ENCODE measurements around the gene TMEM244.

- TF ChIP-seq CTCF (IDR thresholded peaks at IDR 0.05): no peak
- no peak for TF ChIP-seq POLR2A (IDR thresholded peaks at IDR 0.05)
These were observed 69.1 kb downstream of the TMEM244 start for GRCh38 chr6:129792049-129792448.

Data from ovary (tissue), 3 donors.